GM21717 (cell line): ENCODE measurements around the gene NR2C1.
"Not testable (repeated sequence)": the region's sequence is repeated elsewhere in the genome, so short reads cannot be mapped to it uniquely, and the experiment has no call there.

Experiments
- ATAC-seq: cut with Tn5 transposase; IDR thresholded peaks from one replicate; pipeline ENCODE4 v1.9.1; 2021; ENCODE audit warnings: mild to moderate bottlenecking, moderate library complexity; ENCODE audit not compliant: unreplicated experiment

Gene NR2C1

DNA sequence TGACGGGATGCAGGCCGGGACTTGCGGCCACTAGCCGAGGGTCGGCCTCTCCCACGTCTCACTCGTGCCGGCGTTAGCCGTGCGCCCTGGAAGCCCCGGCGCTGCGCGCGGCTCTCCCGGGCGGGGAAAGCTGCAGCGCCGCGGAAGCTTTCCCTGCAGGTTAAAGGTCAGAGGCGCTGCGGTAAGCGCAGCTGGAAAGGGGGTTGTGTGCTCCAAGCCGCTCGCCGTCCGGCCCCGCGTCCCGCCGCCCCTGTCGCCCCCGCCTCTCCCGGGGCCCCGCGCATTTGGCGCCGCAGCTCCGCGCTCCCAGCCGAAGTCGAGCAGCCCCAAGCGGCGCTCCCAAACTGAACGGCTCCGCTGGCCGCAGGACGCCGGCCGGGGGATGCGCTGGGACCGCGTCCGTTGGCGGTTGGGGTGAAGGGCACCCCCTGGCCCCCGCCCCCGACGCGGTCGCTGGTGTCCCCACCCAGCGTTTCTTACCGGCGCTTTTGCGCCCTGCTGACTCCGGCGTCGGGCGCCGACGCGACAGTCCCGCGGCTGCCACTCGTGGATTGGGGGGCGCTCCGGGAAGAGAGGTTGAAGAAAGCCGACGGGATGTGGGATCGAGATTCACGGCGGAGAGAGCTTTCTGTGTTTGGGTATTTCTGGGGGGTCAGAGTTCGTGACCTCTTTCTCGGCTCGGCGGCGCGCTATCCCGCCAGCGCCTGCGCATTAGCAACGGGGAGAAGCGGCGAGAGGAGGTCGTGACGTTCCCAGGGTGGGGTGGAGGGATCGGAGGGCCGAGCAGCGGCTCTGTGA, at the start of gene NR2C1:
NR2C1 (minus strand) TSS at position 719 of the 798 bp plus-strand sequence. CDS start 6,234 bp downstream, outside the sequence.
- ATAC-seq, result peak; percentile 93

DNA sequence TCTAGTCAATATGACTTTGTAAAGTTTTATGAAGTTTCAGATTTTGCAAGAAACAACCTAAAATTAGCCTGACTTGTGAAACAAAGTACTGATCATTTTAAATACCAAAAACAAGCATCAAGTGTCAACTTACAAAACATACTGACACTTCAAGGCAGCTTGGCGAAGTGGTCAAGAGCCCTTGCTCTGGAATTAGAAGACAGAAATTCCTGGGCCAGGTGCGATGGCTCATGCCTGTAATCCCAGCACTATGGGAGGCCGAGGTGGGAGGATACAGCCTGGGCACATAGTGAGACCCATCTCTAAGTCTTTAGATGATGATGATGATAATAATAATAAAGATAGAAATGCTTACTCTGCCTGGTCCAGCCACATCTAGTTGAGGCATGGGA, 45.4 kb upstream of the NR2C1 start:
- no peak for ATAC-seq

GRCh38 chr12:95118138-95118787, 44.8 kb upstream of the NR2C1 start:
- ATAC-seq, result no peak

DNA sequence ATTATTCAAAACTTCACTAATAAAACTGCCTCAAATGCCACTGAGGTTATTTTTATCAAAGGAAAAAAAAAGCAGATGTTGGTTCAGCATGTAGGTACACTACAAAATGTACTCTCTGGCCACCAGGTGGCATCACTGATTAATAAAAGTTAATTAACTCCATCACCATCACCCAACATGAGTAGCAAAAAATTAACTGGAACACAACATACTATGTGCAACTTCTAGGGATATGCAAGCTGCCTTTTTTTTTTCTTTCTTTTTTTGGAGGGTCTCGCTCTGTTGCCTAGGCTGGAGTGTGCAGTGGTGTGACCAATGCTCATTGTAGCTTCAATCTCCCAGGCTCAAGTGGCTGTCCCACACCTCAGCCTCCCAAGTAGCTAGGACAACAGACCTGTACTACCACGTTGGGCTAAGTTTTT, 43.8 kb upstream of the NR2C1 start:
- ATAC-seq, result peak; percentile 79

GRCh38 chr12:95116773-95117172, 43.4 kb upstream of the NR2C1 start:
- ATAC-seq, result peak; percentile 72

DNA sequence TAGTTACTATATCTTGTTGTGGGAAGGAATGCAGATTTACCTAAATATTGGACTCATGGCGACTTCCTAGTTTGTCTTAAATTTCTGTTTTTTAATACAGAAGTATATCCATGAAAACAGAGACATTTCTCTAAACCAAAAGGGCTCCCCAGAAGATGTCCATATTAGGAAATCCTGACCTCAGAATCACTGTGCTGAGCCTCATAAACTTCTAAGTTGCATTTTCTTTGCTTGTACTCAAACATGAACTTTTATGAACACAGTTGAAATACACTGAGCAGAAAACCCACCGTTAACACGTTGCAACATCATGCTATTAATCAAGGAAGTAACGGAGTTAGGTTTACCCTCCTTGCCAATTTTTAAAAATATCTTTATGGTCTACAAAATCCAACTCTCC, 42.9 kb upstream of the NR2C1 start:
- ATAC-seq, result no peak

GRCh38 chr12:95115641-95116040, 42.2 kb upstream of the NR2C1 start:
- no peak for ATAC-seq

DNA sequence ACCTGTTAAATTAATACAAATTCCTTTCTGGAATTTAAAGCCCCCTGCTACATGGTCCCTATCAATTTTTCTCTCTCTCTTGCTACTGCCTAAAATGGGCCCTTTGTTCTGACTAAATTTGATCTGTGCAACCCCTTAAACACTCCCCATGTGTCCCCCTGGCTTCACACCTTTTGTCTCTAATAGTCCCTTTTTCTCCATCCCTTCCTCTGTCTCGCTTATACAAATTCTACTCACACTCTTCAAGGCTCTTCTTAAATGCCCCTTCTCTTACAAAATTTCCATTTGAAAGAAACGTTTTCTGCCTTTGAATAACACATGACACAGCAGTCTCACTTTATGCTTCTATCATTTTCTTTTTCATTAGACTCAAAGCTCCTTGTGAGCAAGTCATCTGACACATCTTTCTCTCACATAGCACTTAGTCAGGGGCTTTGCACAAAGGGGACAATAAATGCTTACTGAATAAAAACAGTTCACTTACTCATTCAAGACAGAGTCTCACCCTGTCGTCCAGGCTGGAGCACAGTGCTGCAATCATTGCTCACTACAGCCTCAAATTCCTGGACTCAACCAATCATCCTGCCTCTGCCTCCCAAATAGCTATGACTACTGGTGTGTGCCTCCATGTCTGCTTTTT, 41.5 kb upstream of the NR2C1 start:
- no peak for ATAC-seq

DNA sequence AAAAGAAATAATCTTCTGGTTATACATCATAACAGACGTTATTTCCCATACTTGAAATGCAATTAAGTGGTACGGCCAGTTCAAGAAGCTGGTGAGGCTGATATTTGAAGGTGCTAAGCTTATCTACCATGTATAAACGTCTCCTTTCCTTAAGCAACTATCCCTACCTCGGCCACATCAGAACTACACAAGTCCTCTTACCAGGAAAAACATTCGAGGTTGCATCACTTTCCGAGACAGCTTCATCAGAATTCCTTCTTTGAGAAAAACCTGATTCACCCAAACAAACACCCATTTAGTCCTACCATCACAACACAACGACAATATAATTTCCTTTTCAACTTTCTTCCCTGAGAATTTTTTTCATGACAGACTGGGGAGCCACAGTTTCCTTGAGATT, 33.9 kb upstream of the NR2C1 start:
- no peak for ATAC-seq

DNA sequence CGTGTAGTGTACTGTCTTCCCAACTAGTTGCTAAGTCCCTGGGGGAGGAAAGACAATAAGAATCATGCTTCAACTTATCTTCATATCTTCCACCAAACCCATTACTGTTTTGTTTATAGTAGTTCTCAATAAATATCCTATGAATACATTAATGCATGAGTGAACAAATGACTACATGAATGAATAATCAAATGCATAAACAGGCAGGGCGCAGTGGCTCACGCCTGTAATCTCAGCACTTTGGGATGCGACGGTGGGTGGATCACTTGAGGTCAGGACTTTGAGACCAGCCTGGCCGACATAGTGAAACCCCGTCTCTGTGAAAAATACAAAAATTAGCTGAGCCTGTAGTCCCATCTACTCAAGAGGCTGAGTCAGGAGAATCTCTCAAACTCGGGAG, 32.1 kb upstream of the NR2C1 start:
- no peak for ATAC-seq

DNA sequence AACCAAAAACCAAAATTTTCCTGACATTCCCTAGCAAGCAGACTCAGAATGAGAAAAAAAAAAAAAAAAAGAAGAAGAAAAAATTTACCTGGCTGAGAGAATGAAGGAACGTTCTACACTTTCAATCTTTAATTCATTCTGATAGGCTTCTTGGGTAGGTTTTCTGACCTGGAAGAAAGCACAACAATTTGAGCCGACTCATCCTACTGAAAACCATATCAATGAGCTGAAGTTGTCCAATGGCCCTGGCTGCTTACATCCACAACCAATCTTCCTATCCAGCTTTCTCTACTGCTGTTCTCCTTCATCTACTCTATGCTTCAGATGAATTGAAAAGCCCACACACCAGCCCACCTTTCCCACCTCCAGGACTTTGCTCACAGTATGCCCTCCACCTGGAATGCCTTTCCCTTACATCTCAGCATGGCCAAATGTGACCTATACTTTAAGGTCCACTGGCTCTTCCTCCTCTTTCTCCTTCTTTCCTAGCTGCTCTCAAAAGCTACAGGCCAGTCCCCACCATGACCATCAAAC, 31.6 kb upstream of the NR2C1 start:
- no peak for ATAC-seq

DNA sequence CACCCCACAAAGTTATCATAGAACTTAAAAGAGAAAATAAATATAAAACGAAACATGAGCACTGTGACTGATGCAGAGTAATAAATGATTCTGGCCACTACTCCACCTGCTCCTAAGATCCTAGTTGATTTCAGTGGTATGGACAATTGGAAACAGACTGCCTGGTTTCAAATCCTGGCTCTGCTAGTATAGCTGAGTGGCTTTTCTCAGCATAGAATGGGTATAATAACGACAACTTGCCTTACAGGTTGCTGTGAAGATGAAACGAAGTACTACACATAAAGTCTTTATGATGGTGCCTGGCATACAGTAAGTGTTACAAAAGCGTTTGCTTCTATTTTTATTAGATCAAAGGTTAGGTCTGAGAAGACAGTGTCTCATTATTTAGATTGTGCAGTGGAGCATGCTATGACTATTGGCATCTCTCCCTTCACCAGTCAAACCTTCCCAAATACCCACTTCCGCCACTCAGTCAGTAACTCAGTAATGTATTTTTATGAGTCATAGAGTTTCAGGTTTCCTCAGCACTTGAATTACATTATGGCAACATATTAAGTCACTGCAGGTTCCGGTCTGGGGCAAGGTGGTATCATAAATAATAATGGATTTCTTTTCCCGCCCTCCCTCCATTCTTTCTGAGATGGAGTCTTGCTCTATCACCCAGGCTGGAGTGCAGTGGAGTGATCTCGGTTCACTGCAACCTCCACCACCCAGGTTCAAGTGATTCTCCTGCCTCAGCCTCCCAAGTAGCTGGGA, 29.7 kb upstream of the NR2C1 start:
- peak; percentile 93 for ATAC-seq

- ATAC-seq, result not testable (repeated sequence)
Observed at GRCh38 chr12:95101957-95102356, 28.5 kb upstream of the NR2C1 start.

GRCh38 chr12:95100264-95101190, 27.1 kb upstream of the NR2C1 start:
- ATAC-seq, result no peak

DNA sequence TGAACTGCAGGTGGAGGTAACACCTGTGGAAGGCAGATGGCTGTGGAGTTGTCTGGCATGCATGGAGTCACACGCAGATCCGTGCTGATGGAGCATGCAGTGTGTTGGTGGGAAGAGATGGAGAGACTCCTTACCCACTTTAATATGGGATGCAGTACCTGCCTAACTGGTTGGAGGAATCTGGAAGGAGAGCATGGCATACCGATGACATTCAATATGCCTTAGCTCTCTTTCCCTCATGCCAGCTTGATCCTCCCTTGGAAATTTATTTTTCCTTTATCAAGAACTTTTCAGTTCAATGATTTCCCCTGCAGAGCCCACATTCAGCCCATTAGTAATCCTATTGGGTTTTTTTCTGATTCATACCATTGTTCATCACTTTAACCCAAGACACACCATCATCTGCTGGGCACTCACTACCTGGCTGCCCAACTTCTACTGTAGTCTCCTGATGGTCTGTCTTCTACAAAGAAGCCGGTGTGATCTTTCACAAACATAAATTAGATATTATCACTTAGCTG, 25.9 kb upstream of the NR2C1 start:
- ATAC-seq, result no peak

- no peak for ATAC-seq
Observed at GRCh38 chr12:95096852-95097251, 23.4 kb upstream of the NR2C1 start.

DNA sequence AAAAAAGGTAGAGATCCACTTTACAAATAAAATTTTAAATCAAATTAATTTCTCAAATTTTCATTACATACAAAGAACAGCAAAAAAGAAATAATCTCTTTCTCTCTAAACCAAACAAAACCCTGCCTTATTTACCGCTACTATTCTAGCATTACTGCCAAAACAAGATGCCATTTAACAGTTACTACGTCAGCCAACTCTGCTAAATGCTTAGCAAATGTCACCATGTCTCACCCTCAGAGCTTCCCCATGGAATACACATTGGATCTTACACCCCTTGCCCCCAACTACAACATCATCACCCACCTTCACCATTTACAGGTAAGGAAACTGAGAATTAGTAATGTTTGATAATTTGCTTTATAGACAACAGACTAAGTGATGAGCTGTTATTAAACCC, 23.0 kb upstream of the NR2C1 start:
- no peak for ATAC-seq

GRCh38 chr12:95095866-95096265, 22.4 kb upstream of the NR2C1 start:
- not testable (repeated sequence) for ATAC-seq

GRCh38 chr12:95089462-95089861, 16.0 kb upstream of the NR2C1 start:
- ATAC-seq, result no peak

DNA sequence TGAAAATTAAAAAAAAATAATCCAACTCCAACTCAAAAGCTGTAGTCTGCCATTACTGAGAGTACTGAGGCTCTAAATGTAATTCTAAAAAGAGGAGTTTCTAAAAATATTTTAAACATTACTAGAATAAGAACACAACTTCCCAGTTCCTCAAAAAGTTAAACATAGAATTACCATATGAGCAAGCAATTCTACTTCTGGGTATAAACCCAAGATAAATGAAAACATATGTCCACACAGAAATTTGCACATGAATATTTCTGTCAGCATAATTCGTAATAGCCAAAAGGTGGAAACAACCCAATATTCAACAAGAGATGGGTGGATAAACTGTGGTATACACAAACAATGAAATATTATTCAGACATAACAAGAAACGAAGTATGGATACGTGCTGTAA, 15.0 kb upstream of the NR2C1 start:
- ATAC-seq, result peak; percentile 72
